Calu3 (cell line): ENCODE results near the gene TSHZ1. TPM values are rescaled to one million over a fixed set of nuclear protein-coding genes. Genes with fewer than 3 reads are reported as not detected.

Experiments used
- BruUV-seq: library from RNA; stranded (reverse); fragments of 400-500 nt; replicated peaks from 2 replicates; lab custom pipeline; 2021; lab: Mats Ljungman, UMichigan
- CTCF ChIA-PET: fragments of 300-600 bp; sonication (Branson Sonifier 250); formaldehyde crosslinking; loops from one replicate; lab custom pipeline; 2022; ENCODE audit warnings: antibody characterized with exemption; lab: Charles Lee
- DNase-seq: peaks from one replicate; pipeline ENCODE4 v3.0.0; 2022
- H3K27ac Mint-ChIP-seq: one replicate; pipeline ENCODE4 v1.8.0; 2022; ENCODE audit warnings: mixed read lengths; ENCODE audit not compliant: unreplicated experiment
- H3K27me3 Mint-ChIP-seq: one replicate; pipeline ENCODE4 v1.8.0; 2022; ENCODE audit warnings: mixed read lengths; ENCODE audit not compliant: unreplicated experiment
- H3K36me3 Mint-ChIP-seq: one replicate; pipeline ENCODE4 v1.8.0; 2022; ENCODE audit warnings: mild to moderate bottlenecking, moderate library complexity, mixed read lengths; ENCODE audit not compliant: insufficient read depth, unreplicated experiment
- H3K4me1 Mint-ChIP-seq: one replicate; pipeline ENCODE4 v1.8.0; 2022; ENCODE audit warnings: mild to moderate bottlenecking, low read depth, mixed read lengths; ENCODE audit not compliant: unreplicated experiment
- H3K4me3 Mint-ChIP-seq: one replicate; pipeline ENCODE4 v1.8.0; 2022; ENCODE audit warnings: mild to moderate bottlenecking, low read depth, moderate library complexity, mixed read lengths; ENCODE audit not compliant: unreplicated experiment
- H3K9me3 Mint-ChIP-seq: one replicate; pipeline ENCODE4 v1.8.0; 2022; ENCODE audit warnings: low read depth, mixed read lengths; ENCODE audit not compliant: unreplicated experiment
- intact Hi-C: fragments of 100-400 bp; cut with micrococcal nuclease; formaldehyde crosslinking; loops from one replicate; pipeline ENCODE4 v1.10.0; 2022; ENCODE audit not compliant: unreplicated experiment
- total RNA-seq: library from RNA; stranded (reverse); gene quantifications from 2 replicates; pipeline ENCODE4 v1.2.3, GENCODE V29; 2022
- TF ChIP-seq, protein P1 (sequence below): fragments of 200-600 bp; IDR thresholded peaks from one replicate; pipeline ENCODE4 v1.8.0; 2022; ENCODE audit warnings: antibody characterized with exemption; ENCODE audit not compliant: unreplicated experiment

TSHZ1 gene
- total RNA-seq, 1 experiment from 2014 or later = 10.8 TPM

DNA sequence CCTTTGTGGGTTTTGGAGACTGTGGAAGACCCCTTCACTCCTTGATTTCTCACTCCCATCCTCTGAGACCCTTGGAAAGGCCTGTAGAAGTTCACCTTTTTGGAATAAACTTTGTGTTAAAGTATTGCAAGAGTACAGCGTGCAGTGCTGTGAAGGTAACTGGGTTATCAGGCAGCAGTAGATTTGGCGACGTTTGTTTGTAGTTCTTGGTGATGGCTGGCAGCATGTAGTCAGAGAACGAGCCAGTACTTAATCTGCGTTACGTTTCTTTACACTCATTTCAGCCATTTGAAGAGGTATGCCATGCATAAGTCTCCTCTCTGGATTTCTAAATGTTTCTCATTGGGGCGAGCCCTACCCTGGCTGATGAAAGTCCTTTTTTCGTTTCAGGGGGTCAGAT is 64.6 kb downstream of the TSHZ1 start:
- intact Hi-C loops = no loop called here
- H3K27me3 Mint-ChIP-seq = no peaks in the 10 kb centered on the region
- H3K27ac Mint-ChIP-seq = no peak overlapping the region
- H3K4me3 Mint-ChIP-seq = no peak overlapping the region
- TF ChIP-seq, protein P1, sequence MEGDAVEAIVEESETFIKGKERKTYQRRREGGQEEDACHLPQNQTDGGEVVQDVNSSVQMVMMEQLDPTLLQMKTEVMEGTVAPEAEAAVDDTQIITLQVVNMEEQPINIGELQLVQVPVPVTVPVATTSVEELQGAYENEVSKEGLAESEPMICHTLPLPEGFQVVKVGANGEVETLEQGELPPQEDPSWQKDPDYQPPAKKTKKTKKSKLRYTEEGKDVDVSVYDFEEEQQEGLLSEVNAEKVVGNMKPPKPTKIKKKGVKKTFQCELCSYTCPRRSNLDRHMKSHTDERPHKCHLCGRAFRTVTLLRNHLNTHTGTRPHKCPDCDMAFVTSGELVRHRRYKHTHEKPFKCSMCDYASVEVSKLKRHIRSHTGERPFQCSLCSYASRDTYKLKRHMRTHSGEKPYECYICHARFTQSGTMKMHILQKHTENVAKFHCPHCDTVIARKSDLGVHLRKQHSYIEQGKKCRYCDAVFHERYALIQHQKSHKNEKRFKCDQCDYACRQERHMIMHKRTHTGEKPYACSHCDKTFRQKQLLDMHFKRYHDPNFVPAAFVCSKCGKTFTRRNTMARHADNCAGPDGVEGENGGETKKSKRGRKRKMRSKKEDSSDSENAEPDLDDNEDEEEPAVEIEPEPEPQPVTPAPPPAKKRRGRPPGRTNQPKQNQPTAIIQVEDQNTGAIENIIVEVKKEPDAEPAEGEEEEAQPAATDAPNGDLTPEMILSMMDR = no peak
- BruUV-seq = no TSS peak
- H3K36me3 Mint-ChIP-seq = no peaks in the 10 kb centered on the region
- CTCF ChIA-PET = no interaction called here
- no peak for DNase-seq
- H3K9me3 Mint-ChIP-seq = no peaks in the 10 kb centered on the region
- no peaks in the 10 kb centered on the region for H3K4me1 Mint-ChIP-seq

DNA sequence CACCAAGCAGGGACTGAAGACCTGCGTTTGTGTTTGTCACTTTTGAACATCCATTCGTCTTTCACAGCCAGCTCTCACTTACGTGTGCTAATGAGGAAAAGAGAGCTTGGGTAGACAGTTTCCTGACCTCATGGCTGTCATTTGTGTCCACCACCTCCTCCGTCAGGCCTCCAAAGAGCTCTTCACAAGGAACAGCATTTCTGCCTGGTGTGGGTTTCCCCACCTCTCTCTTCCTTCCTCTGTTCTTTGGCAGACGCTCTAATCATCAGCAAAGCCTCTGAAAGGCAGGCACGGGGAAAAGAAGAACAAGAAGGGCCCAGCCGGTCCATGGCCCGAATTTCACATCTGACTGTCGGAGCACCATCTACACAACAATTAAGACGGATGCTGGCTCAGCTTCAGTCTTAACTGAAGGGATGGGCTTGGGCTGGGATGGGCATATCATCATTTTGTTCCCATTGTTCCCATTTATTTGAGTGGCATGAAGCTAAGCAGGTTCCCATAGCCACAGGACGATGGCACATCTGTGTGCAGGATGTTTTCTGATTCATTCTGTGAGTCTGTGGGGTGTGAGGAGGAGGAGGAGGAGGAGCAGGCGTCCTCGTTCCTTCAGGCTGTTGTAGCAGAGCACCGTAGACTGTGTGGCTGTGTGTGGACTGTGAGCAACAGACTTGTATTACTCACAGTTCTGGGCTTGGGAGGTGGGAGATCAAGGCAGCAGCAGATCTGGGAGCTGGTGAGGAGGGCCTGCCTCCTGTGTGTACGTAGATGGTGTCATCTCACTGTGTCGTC is 66.4 kb downstream of the TSHZ1 start:
- DNase-seq = no peak
- no peaks in the 10 kb centered on the region for H3K4me1 Mint-ChIP-seq
- no peak overlapping the region for H3K27ac Mint-ChIP-seq
- no TSS peak for BruUV-seq
- intact Hi-C loops = no loop called here
- TF ChIP-seq, protein P1 = no peak
- no peak overlapping the region for H3K4me3 Mint-ChIP-seq
- CTCF ChIA-PET = no interaction called here
- H3K36me3 Mint-ChIP-seq = no peaks in the 10 kb centered on the region
- no peaks in the 10 kb centered on the region for H3K27me3 Mint-ChIP-seq
- H3K9me3 Mint-ChIP-seq = no peaks in the 10 kb centered on the region

GRCh38 chr18:75277610-75277928 is 67.0 kb downstream of the TSHZ1 start:
- Mint-ChIP-seq H3K4me1 (no peaks in the 10 kb centered on the region), H3K27me3 (no peaks in the 10 kb centered on the region), H3K9me3 (no peaks in the 10 kb centered on the region), H3K36me3 (no peaks in the 10 kb centered on the region), H3K4me3 (no peak overlapping the region), H3K27ac (no peak overlapping the region)
- DNase-seq = no peak
- intact Hi-C loops = no loop called here
- CTCF ChIA-PET = no interaction called here
- TF ChIP-seq, protein P1 = no peak
- BruUV-seq = no TSS peak

DNA sequence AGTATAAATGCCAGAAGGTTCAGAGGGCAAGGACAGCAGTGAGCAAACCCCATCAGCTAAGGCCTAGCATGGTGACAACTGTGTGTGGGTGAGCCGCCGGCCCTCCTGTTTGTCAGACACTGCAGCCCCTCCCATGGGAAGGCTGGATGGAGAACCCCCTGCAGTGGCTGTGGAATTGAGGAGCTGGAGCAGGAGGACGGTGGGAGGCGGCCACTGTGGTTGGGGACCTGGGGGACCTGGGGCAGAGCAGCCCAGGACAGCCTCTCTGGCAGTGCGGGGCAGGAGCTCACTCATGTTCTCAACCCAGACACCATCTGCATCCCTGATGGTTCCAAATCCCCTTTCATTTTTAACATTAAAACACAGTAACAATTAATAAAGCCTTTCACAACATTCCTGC is 68.8 kb downstream of the TSHZ1 start:
- no peaks in the 10 kb centered on the region for H3K4me1 Mint-ChIP-seq
- no peaks in the 10 kb centered on the region for H3K27me3 Mint-ChIP-seq
- BruUV-seq = no TSS peak
- peaks cover 3% of the 10 kb centered on the region for H3K9me3 Mint-ChIP-seq
- H3K4me3 Mint-ChIP-seq = no peak overlapping the region
- H3K36me3 Mint-ChIP-seq = no peaks in the 10 kb centered on the region
- CTCF ChIA-PET = no interaction called here
- no peak overlapping the region for H3K27ac Mint-ChIP-seq
- TF ChIP-seq, protein P1 = no peak
- no peak for DNase-seq
- intact Hi-C loops = no loop called here
